Astrocyte of the hippocampus (primary cell): ENCODE measurements around the gene STYXL1.
"Not testable (repeated sequence)": the region's sequence is repeated elsewhere in the genome, so short reads cannot be mapped to it uniquely, and the experiment has no call there.

ENCODE experiments used
- DNase-seq: peaks from one replicate; pipeline ENCODE4 v3.0.0; 2011; ENCODE audit warnings: low read depth, low spot score

The STYXL1 gene

DNA sequence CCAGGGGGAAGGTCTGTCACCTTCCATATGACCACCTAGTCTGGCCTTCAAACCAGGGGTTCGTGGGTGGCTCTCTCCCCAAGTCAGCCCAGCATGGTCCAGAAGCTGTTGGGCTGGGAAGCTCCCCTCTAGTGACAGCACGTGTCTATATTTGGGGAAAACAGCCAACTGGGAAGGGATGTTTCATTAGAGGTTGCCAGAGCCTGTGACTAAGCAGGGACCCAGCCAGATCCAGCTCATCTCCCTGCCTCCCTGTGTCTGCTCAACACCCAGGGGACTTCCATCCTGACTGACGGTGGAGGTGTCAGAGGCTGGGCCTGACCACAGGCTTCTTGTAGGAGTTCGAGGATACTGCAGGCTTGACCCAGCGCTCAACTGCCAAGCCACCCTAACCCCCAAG lies 10.5 kb downstream of the STYXL1 start:
- DNase-seq = peak; percentile 17

DNA sequence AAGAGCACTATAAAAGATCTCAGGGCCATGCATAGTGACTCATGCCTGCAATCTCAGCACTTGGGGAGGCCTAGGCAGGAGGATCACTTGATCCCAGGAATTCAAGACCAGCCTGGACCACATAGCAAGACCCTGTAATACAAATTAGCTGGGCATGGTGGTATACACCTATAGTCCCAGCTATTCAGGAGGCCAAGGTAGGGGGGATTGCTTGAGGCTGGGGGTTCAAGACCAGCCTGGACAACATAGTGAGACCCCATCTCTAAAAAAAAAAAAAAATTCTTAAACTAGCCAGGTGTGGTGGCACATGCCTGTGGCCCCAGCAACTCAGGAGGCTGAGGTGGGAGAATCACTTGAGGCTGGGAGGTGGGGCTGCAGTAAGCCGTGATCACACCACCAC lies 15.8 kb downstream of the STYXL1 start:
- DNase-seq = no peak

DNA sequence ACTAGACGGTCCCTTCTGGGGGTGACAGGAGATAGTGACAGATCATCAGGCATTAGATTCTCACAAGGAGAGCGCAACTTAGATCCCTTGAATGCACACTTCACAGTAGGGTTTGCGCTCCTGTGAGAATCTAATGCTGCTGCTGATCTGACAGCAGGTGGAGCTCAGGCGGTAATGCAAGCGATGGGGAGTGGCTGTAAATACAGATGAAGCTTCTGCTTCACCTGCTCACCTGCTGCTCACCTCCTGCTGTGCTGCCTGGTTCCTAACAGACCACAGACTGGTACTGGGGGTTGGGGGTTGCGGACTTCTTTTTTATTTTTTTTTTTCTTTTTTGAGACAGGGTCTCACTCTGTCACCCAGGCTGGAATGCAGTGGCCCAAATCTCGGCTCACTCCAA lies 18.1 kb downstream of the STYXL1 start:
- not testable (repeated sequence) for DNase-seq

DNA sequence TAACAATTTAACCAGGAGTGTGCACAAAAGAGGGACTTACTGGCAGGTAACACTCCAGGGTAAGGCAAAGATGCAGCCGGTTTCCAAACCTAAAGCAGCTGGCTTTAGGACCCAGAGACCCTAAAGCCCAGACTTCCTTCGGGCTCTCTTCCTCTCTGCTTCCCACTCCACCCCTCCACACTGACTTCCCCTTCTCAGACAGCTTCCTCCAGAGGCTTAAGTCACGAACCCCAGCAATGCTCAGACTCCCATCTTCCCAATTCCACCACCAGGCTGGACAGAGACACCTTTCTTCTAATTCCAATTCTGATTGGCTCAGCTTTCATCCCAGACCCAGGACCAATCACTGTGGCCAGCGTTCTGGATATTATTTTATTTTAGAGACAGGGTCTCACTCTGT lies 24.8 kb downstream of the STYXL1 start:
- no peak for DNase-seq

DNA sequence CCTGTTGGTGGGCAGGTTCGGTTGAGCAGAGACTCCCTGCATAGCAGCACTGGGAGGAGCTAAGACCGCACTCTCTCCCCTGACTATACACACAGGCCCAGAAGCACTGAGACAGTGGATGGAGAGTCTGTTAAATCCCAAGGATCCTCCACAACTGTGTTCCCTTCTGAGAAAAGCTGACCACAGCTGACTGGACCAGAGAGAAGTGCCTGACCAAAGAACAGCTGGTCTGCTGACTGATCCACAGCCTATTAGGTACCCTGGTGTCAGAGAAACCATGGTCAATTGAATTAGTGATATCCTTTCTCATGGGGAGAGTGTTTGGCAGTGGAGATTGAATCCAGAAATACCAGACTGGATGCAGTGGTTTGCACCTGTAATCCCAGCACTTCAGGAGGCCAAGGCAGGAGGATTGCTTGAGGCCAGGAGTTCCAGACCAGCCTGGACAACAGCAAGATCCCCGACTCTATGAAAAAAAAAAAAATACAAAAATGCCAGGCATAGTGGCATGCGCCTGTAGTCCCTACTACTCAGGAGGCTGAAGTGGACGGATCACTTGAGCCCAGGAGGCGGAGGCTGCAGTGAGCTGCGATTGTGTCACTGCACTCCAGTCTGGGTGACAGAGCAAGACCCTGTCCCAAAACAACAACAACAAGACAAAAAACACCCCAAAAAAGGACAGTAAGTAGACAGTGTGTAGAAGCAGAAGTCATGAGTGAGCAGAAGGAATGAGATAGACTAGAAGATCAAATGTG lies 25.6 kb downstream of the STYXL1 start:
- DNase-seq = no peak

DNA sequence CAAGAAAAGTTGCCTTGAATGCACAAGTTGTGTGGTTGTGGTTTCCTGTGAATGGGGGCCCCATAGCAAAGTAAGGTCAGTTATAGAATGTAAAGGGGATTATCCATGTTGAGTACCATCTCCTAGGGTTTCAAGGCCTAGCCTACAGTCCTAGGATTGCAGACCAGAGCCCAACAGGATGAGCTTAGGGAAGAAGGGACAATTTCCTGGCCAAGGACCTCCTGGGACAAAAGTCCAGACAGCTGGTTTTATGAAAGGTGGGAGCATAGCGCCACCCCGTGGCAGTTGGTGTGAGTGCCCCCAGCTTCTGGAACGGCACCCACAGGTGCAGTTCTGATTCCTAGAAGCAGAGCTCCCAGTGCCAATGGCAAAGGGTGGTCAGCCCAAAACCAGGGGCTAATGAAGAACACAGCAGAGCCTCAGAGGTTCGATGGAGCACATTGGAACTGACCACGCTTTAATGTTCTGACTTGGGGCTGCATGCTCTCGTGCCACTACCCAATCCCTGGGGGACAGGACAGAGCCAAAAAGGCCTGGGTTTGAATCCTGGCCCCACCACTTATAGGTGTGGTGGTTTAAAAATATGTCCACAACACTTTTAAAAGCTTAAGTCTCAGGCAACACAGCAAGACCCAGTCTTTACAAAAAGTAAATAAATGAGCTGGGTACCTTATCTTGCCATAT lies 27.6 kb downstream of the STYXL1 start:
- peak; percentile 77 for DNase-seq

DNA sequence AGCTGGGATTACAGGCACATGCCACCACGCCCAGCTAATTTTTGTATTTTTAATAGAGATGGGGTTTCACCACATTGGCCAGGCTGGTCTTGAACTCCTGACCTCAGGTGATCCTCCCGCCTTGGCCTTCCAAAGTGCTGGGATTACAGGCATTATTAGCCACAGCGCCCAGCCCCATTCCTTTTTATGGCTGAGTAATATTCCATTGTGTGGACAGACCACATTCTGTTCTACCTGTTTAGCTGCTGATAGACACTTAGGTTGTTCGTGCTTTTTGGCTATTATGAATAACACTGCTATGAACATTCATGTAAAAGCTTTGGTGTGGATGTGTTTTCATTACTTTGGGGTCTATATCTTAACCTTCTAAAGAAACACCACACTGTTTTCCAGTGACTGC lies 29.3 kb downstream of the STYXL1 start:
- not testable (repeated sequence) for DNase-seq

DNA sequence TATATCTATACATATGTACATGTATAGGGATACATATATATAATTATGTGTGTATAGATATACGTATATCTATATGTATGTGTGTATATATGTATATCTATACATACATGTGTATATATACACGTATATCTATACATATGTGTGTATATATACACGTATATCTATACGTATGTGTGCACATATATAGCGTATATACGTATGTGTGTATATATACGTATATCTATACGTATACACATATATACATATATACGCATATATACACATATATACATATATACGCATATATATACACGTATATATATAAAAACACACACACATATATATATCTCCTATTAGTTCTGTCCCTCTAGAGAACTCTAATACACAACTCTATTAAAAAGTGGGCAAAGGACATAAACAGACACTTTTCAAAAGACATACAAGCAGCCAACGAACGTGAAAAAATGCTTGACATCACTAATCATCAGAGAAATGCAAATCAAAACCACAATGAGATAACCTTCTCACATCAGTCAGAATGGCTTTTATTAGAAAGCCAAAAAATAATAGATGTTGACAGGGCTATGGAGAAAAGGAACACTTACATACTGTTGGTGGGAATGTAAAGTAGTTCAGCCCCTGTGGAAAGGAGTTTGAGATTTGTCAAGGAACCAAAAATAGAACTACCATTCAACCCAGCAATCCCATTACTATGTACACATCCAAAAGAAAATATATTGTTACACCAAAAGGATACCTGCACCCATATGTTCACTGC lies 31.4 kb downstream of the STYXL1 start:
- DNase-seq = peak; percentile 73

DNA sequence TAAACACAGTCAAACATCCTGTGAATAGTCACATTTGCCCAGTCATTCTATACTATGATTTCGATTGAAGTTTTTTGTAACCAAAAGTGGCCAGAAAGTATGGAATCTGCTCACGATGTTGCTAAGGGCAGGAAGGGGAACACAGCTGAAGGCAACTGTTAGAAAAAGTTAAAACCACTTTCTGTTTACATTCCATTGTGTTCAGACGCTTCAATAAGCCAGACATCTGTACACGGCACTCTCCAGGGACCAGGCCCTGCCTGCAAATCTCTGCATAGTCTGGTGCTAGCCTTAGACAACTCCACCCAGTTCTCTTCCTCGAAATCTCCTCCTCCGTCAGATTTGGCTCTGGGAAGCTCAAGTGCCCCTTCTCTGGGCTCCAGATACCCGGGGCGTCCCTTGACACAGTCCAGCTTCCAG lies 36.3 kb downstream of the STYXL1 start:
- peak; percentile 43 for DNase-seq

DNA sequence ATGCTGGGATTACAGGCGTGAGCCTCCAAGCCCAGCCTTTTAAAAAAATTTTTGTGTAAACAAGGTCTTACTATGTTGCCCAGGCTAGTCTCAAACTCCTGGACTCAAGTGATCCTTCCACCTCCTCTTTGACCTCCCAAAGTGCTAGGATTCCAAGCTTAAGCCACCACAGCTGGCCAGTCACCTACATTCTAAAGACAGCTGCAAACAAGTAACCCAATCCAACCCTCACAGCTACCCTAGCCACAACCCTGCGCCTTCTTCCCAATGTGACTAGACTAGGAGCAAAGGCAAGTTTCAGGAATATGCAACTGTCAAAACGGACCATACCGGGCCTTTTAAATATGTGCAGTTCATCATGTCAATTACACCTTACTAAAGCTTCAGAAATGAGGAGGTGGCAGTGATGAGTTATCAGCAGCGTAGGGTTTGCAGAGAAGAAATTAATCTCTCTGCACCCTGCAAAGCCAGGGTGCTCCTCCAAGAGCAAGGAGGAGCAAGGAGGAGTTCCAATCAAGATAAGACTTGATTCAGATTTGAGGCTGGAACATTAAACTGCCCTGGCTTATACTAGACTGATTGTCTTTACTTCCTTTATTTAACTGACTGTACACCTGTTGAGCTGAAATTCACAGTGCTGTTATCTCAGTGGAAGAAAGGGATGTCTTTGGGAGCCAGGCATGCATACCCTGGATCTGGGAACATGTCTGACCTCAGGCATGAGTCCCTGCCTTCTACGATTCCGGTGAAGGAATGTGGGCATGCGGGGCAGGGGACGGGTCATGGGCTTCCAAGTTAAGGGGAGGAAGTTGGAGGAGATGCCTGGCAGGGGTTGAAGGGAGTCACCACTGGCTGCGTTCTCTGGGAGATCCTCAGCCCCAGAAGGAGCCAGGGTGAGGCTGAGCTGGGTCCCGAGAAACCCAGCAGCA lies 37.9 kb downstream of the STYXL1 start:
- no peak for DNase-seq

DNA sequence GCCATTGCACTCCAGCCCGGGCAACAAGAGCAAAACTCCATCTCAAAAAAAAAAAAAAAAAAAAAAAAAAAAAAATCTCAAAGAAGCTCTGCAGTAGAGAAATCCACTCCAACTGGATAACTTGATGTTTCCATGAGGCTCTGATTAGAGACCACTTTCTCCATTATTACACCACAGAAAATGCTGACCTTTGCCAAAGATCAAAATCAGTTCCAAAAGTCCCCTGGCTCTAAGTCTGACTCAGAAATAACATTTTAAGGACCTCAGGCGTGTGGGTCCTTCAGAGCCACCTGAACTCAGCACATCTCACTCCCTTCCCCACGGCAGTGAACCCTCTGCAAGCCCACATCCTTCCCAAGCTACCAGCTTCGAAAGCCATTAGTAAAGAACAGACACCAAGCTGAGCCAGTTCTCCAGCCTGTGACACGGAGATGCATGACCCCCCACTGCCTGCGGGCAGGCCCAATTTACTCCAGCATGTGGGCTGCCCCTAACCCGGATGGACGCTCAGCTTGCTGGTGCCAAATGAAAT lies 39.6 kb downstream of the STYXL1 start:
- DNase-seq = no peak

DNA sequence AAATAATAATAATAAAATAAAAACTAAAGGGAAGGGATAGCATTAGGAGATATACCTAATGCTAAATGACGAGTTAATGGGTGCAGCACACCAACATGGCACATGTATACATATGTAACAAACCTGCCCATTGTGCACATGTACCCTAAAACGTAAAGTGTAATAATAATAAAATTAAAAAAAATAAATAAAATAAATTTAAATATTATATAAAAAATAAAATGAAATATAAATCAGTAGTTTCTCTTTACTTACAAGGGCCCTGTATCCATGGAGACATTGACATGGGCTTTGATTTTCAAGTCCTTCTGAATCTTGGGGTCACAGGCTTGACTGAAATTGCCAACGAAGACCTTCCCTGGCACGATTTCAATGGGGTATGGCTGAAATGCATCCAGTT lies 42.8 kb downstream of the STYXL1 start:
- not testable (repeated sequence) for DNase-seq

DNA sequence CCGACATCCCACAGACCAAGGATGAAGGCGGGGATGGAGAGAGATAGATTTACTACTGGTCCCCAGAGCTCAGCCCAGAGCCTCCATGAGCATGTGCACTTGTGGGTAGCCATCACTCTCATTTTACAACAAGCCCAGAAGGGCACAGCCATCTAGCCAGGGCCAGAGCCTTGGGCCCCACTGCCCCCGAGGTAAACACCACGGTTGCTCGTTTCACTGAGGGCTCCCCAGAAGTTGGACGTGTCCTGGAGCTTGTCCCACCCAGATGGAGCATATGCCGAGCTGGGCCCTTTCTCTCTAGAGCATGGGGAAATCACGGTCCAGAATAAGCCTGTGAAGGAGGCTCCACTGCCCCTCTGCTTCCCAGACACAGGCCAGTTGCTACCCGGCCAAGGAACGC lies 44.4 kb downstream of the STYXL1 start:
- no peak for DNase-seq

DNA sequence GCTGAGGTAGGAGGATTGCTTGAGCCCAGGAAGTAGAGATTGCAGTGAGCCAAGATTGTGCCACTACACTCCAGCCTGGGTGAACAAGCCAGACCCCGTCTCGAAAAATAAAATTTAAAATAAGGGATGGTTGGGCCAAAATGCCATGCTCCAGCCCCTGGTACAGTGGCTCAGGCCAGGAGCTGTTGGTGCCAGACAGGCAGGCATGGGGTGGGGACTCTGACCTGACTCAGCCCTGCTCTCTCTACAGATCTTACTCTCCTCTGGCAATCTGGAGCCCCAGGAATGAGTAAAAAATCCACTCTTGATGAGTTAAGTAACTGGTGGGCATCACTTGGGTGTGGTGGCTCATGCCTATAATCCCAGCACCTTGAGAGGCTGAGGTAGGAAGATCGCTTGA lies 45.0 kb downstream of the STYXL1 start:
- no peak for DNase-seq

DNA sequence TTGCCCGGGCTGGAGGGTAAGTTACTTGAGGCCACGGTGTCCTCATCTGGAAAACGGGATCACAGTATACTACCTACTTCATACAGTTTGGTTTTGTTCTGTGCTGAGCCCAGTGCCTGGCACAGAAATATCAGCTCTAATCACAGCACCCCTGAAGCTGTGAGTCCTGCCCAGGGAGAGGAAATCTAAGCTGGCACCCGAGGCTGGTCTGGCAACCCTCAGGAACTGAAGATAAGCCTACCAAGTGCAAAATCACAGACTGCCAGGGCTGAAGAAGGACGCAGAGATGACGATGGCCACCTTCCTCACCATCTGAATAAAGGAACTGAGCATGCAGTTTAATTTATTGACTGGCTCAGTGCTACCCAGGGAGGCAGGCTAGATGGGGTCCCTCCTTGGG lies 45.7 kb downstream of the STYXL1 start:
- DNase-seq = no peak

DNA sequence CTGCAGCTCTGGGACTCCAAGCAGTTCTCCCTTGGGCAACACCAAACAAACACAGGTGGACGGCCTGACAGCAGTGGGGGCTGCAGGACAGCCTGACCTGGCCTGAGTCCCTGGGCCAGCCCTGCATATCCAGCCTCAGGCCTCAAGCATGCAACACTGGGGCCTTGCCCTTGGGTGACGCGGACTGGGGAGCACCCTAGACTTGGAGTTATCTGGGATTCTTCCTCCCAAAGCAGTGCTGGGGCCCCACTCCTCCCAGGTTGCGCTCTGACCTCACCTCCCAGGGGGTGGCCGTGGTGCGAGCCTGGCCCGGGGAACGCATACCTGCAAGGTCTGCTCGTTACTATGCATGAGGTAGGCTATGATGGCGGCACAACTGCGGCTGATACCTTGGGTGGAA lies 47.2 kb downstream of the STYXL1 start:
- no peak for DNase-seq

DNA sequence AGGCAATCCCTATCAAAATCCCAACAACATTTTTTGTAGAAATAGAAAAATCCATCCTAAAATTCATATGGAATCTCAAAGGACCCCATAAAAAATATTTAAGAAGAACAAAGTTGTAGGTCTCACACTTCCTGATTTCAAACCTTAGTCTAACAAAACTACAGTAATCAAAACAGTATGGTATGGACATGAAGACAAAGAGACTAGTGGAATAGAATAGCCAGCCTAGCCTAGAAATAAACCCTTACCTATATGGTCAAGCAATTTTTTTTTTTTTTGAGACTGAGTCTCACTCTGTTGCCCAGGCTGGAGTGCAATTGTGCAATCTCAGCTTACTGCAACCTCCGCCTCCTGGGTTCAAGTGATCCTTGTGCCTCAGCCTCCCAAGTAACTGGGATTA lies 49.8 kb downstream of the STYXL1 start:
- no peak for DNase-seq

DNA sequence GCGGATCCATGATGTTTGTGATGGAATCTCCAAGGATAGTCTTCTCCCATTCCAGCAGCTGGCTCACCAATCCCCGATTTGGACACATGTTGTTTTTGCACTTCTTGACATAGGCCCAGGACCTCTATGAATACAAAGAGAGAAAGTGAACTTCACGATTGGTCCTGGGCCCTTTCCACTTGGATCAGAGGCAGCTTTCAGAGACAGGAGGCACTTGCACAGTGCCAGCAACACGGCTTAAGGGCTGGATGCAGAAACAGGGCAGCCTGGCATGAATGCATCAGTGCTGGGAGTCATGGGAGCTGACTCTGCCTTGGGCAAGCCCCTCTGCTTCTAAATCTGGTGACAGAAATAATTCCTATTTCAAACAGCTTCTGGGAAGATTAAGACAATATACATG lies 51.3 kb downstream of the STYXL1 start:
- DNase-seq = no peak

DNA sequence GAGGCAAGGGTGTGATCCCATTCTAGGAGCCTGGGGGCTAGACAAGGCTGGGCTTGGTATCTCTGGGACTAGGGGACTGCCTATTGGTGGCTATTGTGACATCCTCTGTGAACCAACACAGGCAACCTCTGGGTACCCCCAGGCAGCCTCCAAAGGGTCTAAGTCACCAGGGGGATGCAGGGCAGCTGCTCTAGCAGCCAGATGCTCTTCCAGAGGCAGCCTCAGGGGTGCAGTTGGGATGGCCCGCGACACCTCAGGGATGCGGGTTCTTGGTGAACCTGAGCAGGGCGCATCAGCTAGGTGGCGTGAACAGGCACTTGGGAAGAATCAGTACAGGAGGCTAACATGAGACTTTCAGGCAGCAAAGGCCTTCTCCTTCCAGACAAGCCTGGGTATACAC lies 51.8 kb downstream of the STYXL1 start:
- DNase-seq = no peak

DNA sequence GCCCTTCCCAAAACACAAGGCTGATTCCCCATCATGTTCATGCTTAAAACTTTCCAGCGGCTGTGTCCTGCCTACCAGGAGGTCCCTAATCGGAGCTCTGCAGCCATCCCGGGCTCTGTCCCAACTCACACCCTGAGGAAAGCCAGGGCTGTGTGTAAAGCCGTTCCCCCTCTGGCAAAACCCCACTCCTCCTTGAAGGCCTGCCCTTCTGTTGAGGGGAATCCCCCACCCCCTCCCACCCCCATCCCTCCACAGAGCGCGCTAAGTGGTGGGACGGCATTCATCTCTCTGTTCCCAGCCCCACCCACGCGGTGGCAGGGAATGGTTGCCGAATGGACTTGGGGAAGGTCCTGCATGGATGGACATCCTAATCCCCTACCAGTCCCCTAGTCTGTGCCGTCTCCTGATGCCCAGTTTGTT lies 52.7 kb downstream of the STYXL1 start:
- DNase-seq = no peak

DNA sequence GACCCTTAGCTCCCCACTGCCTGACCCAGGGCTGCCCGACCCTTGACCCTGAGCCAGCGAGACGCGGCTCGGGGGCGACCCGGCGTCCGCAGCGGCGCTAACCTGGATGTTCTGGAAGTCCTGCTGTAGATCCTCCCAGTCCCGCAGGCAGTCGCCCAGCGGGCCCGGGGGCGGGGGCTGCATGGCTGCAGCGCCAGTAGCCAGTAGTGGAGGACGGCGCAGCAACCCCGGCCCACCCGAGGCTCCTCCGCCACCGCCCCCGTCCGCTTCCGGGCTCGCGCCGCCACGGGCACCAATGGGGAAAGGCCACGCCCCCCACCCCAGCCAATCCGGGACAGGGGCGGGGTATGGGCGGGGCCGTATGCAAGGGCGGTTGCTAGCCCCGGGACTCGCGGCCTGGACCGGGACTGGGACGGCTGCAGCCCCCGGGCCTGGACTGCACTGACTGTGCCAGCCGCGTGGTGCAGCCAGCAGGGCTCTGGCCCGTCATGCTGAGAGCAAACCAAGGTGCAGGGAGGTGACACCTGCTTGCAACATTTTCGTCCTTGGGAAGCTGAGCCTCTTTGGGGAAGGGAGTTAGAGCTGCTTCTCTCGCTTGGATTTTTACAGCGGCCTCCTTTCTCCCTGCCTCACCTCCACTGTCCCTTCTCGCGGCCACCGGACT lies 53.3 kb downstream of the STYXL1 start, which contains the start of gene TMEM120A:
TMEM120A (minus strand) TSS at position 208 of the 664 bp plus-strand sequence; CDS start at position 183, 25 bp downstream.
- peak; percentile 98 for DNase-seq
